ENCODE measurements around the gene GDI1.
A peak's percentile ranks its signal among the peaks of the same experiment; 100 is the strongest.
"Not testable (repeated sequence)": the region's sequence is repeated elsewhere in the genome, so short reads cannot be mapped to it uniquely, and the experiment has no call there.

Gene GDI1

GRCh38 chrX:154436983-154437752 is at the start of gene GDI1:
Gene GDI1 (plus strand): TSS chrX:154437154. CDS start chrX:154437255, 101 bp downstream.
- DNase-seq (ENCODE audit: low spot score): peak; percentile 78
- TF ChIP-seq CTCF (IDR thresholded peaks at IDR 0.05; ENCODE audit: extremely low read depth, missing control alignments): no peak

GRCh38 chrX:154388094-154388493 is 48.9 kb upstream of the GDI1 start:
- DNase-seq (ENCODE audit: low spot score): not testable (repeated sequence)

GRCh38 chrX:154388649-154389048 is 48.3 kb upstream of the GDI1 start:
- not testable (repeated sequence) for DNase-seq (ENCODE audit: low spot score)

- not testable (repeated sequence) for DNase-seq (ENCODE audit: low spot score)
These were observed 46.9 kb upstream of the GDI1 start for GRCh38 chrX:154389812-154390747.

- DNase-seq (ENCODE audit: low spot score): not testable (repeated sequence)
These were observed 40.6 kb upstream of the GDI1 start for GRCh38 chrX:154396363-154396762.

- TF ChIP-seq CTCF (IDR thresholded peaks at IDR 0.05; ENCODE audit: extremely low read depth, missing control alignments): no peak
- DNase-seq (ENCODE audit: low spot score): peak; percentile 61
These were observed 39.7 kb upstream of the GDI1 start for GRCh38 chrX:154396973-154397887.

- no peak for TF ChIP-seq CTCF (IDR thresholded peaks at IDR 0.05; ENCODE audit: extremely low read depth, missing control alignments)
- DNase-seq (ENCODE audit: low spot score): peak; percentile 91
These were observed 38.9 kb upstream of the GDI1 start, which contains the start of gene RPL10 for GRCh38 chrX:154397888-154398667. Gene RPL10 (plus strand): TSS chrX:154398377. CDS start chrX:154398520, 143 bp downstream.

GRCh38 chrX:154398668-154399526 is 38.1 kb upstream of the GDI1 start:
- peak; percentile 63 for TF ChIP-seq CTCF (IDR thresholded peaks at IDR 0.05; ENCODE audit: extremely low read depth, missing control alignments)
- peak; percentile 57 for DNase-seq (ENCODE audit: low spot score)
